GM23248 (cell line): ENCODE data around the gene TGM6.

ENCODE experiments used
- EZH2 ChIP-seq: fragments of 200-600 bp; sonication (generic); IDR thresholded peaks from 2 replicates; pipeline ENCODE4 v1.6.1; 2018; ENCODE audit warnings: antibody characterized with exemption, mild to moderate bottlenecking; ENCODE audit not compliant: insufficient read depth, poor library complexity, severe bottlenecking
- EZH2phosphoT487 ChIP-seq: fragments of 200-600 bp; sonication (generic); IDR thresholded peaks from 2 replicates; pipeline ENCODE4 v1.6.1; 2018; ENCODE audit warnings: antibody characterized with exemption, moderate library complexity, mild to moderate bottlenecking, low read depth; ENCODE audit not compliant: insufficient read depth

DNA sequence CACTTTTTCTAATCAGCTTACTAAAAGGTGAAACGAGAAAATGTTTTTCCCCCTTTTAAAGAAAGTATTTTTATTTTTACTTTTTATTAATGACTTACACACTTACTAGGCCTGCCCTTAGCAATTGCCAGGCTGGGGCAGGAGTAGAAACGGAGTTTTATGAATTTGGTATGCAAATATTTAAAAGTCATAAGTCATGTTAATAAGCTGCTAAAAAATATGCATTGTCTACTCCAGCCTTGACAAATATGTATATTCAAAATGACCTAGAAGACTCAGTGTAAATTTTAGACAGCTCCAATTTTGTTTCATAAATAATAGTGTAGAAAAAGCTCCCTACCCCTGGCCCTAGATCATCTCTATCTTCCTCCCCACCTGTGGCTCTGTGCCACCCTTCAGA lies 17.5 kb upstream of the TGM6 start:
- TF ChIP-seq EZH2 (no peak), EZH2phosphoT487 (no peak)
